GM23338 (cell line): ENCODE data around the gene PHACTR1.

Experiments
- CREB1 ChIP-seq: fragments of 250-450 bp; sonication (Bioruptor Pico); IDR thresholded peaks from 2 replicates; pipeline ENCODE4 v1.5.0; 2020; ENCODE audit warnings: low read depth, mild to moderate bottlenecking, moderate library complexity
- EZH2 ChIP-seq: fragments of 200-600 bp; sonication (generic); IDR thresholded peaks from one replicate; pipeline ENCODE4 v1.8.0; 2017; ENCODE audit warnings: antibody characterized with exemption, mild to moderate bottlenecking, low read depth; ENCODE audit not compliant: unreplicated experiment
- EZH2phosphoT487 ChIP-seq: fragments of 200-600 bp; sonication (generic); IDR thresholded peaks from one replicate; pipeline ENCODE4 v1.8.1; 2018; ENCODE audit warnings: antibody characterized with exemption; ENCODE audit not compliant: unreplicated experiment
- JUNB ChIP-seq: IDR thresholded peaks from one replicate; pipeline ENCODE4 v1.6.1; 2016; ENCODE audit warnings: antibody characterized with exemption; ENCODE audit not compliant: unreplicated experiment
- NANOG ChIP-seq: IDR thresholded peaks from 2 replicates; pipeline ENCODE4 v1.6.1; 2016; ENCODE audit warnings: antibody characterized with exemption, borderline replicate concordance
- POLR2AphosphoS5 ChIP-seq: IDR thresholded peaks from 2 replicates; pipeline ENCODE4 v1.6.1; 2016; ENCODE audit warnings: antibody characterized with exemption, low read depth
- STAT1 ChIP-seq: IDR thresholded peaks from one replicate; pipeline ENCODE4 v1.6.1; 2016; ENCODE audit warnings: antibody characterized with exemption; ENCODE audit not compliant: unreplicated experiment
- ZNF114 ChIP-seq: fragments of 250-450 bp; sonication (Bioruptor Pico); IDR thresholded peaks from 2 replicates; pipeline ENCODE4 v1.5.0; 2020; ENCODE audit warnings: mild to moderate bottlenecking, moderate library complexity
- ZNF331 ChIP-seq: fragments of 250-450 bp; sonication (Bioruptor Pico); IDR thresholded peaks from 2 replicates; pipeline ENCODE4 v1.5.0; 2020; ENCODE audit warnings: low read depth, mild to moderate bottlenecking, moderate library complexity
- TF ChIP-seq, protein P1 (sequence below), 2 experiments: fragments of 200-600 bp in 1 of 2; sonication (generic) in 1 of 2; conservative IDR thresholded peaks; 2 replicates each; pipeline versions ENCODE4 v1.5.1 to v1.6.1; 2016 to 2017; ENCODE audit warnings: antibody characterized with exemption in 2 of 2, low read depth in 2 of 2, mild to moderate bottlenecking in 2 of 2, moderate library complexity in 1 of 2
- TF ChIP-seq, protein P2 (sequence below): IDR thresholded peaks from one replicate; pipeline ENCODE4 v1.6.1; 2018; ENCODE audit warnings: antibody characterized with exemption; ENCODE audit not compliant: unreplicated experiment
- TF ChIP-seq, protein P3 (sequence below): IDR thresholded peaks from 2 replicates; pipeline ENCODE4 v1.6.1; 2016; ENCODE audit warnings: antibody characterized with exemption
- TF ChIP-seq, protein P4 (sequence below): fragments of 250-450 bp; sonication (Bioruptor Pico); IDR thresholded peaks from 2 replicates; pipeline ENCODE4 v1.5.0; 2020; ENCODE audit warnings: mild to moderate bottlenecking, moderate library complexity

DNA sequence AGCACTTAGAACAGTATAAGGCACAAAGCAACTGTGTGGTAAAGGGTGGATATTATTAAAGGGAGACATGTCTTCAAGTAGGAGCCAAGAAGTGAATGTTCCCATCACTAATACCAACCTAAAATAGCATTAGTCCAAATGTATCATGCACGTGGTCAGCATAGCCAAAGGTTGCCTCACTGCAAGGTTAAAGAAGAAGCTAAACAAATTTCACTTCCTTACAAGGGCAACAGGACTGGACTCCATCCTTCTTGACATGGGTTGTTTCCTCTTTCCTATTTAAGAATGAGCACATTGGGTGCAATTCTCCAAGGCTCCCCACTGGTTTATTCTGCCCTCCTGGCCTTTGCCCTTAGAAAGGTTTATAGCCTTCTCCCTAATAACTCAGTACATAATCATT is 186.7 kb downstream of the PHACTR1 start:
- TF ChIP-seq, protein P1, sequence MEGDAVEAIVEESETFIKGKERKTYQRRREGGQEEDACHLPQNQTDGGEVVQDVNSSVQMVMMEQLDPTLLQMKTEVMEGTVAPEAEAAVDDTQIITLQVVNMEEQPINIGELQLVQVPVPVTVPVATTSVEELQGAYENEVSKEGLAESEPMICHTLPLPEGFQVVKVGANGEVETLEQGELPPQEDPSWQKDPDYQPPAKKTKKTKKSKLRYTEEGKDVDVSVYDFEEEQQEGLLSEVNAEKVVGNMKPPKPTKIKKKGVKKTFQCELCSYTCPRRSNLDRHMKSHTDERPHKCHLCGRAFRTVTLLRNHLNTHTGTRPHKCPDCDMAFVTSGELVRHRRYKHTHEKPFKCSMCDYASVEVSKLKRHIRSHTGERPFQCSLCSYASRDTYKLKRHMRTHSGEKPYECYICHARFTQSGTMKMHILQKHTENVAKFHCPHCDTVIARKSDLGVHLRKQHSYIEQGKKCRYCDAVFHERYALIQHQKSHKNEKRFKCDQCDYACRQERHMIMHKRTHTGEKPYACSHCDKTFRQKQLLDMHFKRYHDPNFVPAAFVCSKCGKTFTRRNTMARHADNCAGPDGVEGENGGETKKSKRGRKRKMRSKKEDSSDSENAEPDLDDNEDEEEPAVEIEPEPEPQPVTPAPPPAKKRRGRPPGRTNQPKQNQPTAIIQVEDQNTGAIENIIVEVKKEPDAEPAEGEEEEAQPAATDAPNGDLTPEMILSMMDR (conservative IDR thresholded peaks at IDR 0.05; ENCODE audit: low read depth in 2 of 2) = no peak
- TF ChIP-seq, protein P2, sequence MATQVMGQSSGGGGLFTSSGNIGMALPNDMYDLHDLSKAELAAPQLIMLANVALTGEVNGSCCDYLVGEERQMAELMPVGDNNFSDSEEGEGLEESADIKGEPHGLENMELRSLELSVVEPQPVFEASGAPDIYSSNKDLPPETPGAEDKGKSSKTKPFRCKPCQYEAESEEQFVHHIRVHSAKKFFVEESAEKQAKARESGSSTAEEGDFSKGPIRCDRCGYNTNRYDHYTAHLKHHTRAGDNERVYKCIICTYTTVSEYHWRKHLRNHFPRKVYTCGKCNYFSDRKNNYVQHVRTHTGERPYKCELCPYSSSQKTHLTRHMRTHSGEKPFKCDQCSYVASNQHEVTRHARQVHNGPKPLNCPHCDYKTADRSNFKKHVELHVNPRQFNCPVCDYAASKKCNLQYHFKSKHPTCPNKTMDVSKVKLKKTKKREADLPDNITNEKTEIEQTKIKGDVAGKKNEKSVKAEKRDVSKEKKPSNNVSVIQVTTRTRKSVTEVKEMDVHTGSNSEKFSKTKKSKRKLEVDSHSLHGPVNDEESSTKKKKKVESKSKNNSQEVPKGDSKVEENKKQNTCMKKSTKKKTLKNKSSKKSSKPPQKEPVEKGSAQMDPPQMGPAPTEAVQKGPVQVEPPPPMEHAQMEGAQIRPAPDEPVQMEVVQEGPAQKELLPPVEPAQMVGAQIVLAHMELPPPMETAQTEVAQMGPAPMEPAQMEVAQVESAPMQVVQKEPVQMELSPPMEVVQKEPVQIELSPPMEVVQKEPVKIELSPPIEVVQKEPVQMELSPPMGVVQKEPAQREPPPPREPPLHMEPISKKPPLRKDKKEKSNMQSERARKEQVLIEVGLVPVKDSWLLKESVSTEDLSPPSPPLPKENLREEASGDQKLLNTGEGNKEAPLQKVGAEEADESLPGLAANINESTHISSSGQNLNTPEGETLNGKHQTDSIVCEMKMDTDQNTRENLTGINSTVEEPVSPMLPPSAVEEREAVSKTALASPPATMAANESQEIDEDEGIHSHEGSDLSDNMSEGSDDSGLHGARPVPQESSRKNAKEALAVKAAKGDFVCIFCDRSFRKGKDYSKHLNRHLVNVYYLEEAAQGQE = no peak
- no peak for TF ChIP-seq POLR2AphosphoS5
- no peak for TF ChIP-seq STAT1
- no peak for TF ChIP-seq EZH2
- no peak for TF ChIP-seq CREB1 (CRISPR knock-in tag)
- TF ChIP-seq EZH2phosphoT487 = no peak
- no peak for TF ChIP-seq NANOG
- TF ChIP-seq, protein P3, sequence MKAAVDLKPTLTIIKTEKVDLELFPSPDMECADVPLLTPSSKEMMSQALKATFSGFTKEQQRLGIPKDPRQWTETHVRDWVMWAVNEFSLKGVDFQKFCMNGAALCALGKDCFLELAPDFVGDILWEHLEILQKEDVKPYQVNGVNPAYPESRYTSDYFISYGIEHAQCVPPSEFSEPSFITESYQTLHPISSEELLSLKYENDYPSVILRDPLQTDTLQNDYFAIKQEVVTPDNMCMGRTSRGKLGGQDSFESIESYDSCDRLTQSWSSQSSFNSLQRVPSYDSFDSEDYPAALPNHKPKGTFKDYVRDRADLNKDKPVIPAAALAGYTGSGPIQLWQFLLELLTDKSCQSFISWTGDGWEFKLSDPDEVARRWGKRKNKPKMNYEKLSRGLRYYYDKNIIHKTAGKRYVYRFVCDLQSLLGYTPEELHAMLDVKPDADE = no peak
- no peak for TF ChIP-seq JUNB
- no peak for TF ChIP-seq ZNF114
- TF ChIP-seq, protein P4, sequence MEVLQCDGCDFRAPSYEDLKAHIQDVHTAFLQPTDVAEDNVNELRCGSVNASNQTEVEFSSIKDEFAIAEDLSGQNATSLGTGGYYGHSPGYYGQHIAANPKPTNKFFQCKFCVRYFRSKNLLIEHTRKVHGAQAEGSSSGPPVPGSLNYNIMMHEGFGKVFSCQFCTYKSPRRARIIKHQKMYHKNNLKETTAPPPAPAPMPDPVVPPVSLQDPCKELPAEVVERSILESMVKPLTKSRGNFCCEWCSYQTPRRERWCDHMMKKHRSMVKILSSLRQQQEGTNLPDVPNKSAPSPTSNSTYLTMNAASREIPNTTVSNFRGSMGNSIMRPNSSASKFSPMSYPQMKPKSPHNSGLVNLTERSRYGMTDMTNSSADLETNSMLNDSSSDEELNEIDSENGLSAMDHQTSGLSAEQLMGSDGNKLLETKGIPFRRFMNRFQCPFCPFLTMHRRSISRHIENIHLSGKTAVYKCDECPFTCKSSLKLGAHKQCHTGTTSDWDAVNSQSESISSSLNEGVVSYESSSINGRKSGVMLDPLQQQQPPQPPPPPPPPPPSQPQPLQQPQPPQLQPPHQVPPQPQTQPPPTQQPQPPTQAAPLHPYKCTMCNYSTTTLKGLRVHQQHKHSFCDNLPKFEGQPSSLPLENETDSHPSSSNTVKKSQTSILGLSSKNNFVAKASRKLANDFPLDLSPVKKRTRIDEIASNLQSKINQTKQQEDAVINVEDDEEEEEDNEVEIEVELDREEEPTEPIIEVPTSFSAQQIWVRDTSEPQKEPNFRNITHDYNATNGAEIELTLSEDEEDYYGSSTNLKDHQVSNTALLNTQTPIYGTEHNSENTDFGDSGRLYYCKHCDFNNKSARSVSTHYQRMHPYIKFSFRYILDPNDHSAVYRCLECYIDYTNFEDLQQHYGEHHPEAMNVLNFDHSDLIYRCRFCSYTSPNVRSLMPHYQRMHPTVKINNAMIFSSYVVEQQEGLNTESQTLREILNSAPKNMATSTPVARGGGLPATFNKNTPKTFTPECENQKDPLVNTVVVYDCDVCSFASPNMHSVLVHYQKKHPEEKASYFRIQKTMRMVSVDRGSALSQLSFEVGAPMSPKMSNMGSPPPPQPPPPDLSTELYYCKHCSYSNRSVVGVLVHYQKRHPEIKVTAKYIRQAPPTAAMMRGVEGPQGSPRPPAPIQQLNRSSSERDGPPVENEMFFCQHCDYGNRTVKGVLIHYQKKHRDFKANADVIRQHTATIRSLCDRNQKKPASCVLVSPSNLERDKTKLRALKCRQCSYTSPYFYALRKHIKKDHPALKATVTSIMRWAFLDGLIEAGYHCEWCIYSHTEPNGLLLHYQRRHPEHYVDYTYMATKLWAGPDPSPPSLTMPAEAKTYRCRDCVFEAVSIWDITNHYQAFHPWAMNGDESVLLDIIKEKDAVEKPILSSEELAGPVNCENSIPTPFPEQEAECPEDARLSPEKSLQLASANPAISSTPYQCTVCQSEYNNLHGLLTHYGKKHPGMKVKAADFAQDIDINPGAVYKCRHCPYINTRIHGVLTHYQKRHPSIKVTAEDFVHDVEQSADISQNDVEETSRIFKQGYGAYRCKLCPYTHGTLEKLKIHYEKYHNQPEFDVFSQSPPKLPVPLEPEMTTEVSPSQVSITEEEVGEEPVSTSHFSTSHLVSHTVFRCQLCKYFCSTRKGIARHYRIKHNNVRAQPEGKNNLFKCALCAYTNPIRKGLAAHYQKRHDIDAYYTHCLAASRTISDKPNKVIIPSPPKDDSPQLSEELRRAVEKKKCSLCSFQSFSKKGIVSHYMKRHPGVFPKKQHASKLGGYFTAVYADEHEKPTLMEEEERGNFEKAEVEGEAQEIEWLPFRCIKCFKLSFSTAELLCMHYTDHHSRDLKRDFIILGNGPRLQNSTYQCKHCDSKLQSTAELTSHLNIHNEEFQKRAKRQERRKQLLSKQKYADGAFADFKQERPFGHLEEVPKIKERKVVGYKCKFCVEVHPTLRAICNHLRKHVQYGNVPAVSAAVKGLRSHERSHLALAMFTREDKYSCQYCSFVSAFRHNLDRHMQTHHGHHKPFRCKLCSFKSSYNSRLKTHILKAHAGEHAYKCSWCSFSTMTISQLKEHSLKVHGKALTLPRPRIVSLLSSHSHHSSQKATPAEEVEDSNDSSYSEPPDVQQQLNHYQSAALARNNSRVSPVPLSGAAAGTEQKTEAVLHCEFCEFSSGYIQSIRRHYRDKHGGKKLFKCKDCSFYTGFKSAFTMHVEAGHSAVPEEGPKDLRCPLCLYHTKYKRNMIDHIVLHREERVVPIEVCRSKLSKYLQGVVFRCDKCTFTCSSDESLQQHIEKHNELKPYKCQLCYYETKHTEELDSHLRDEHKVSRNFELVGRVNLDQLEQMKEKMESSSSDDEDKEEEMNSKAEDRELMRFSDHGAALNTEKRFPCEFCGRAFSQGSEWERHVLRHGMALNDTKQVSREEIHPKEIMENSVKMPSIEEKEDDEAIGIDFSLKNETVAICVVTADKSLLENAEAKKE (CRISPR knock-in tag) = no peak
- no peak for TF ChIP-seq ZNF331 (CRISPR knock-in tag)
